PC-3 (cell line): ENCODE measurements around the gene UBQLN4. TPM values are rescaled to one million over a fixed set of nuclear protein-coding genes. Genes with fewer than 3 reads are reported as not detected.

Experiments
- ATAC-seq: fragments of 200-7000 bp; cut with Tn5 transposase; 2 replicates; pipeline ENCODE4 v1.9.1; 2020; ENCODE audit warnings: mild to moderate bottlenecking, moderate library complexity
- BruUV-seq: library from RNA; stranded (reverse); fragments of 400-500 nt; replicated peaks from 2 replicates; lab custom pipeline; 2021; lab: Mats Ljungman, UMichigan
- CTCF ChIA-PET: fragments of 300-600 bp; sonication (Branson Sonifier 250); formaldehyde crosslinking; loops from one replicate; lab custom pipeline; 2022; ENCODE audit warnings: antibody characterized with exemption; lab: Charles Lee
- POLR2A ChIA-PET: fragments of 300-600 bp; sonication (Branson Sonifier 250); formaldehyde crosslinking; loops from one replicate; lab custom pipeline; 2022; ENCODE audit warnings: antibody characterized with exemption; ENCODE audit not compliant: unreplicated experiment; lab: Charles Lee
- DNase-seq: peaks from one replicate; pipeline ENCODE4 v3.0.0-alpha.2; 2015
- H2AFZ ChIP-seq: fragments of 300-600 bp; sonication (generic); 2 replicates; pipeline ENCODE4 v1.6.0; 2016; ENCODE audit warnings: antibody characterized with exemption, low read length
- H3F3A ChIP-seq: fragments of 300-600 bp; sonication (generic); one replicate; pipeline ENCODE4 v1.6.0; 2017; ENCODE audit warnings: antibody characterized with exemption, low read length, control low read depth, mild to moderate bottlenecking; ENCODE audit not compliant: unreplicated experiment
- H3K27ac ChIP-seq: fragments of 300-600 bp; sonication (generic); 2 replicates; pipeline ENCODE4 v1.5.1; 2016; ENCODE audit warnings: mild to moderate bottlenecking, low read length
- H3K27me3 ChIP-seq: fragments of 300-600 bp; sonication (generic); 2 replicates; pipeline ENCODE4 v1.6.1; 2016; ENCODE audit warnings: low read length, mixed read lengths
- H3K36me3 ChIP-seq: fragments of 300-600 bp; sonication (generic); 2 replicates; pipeline ENCODE4 v1.6.1; 2016; ENCODE audit warnings: low read depth, mixed run types, low read length, mixed read lengths
- H3K4me1 ChIP-seq: fragments of 300-600 bp; sonication (generic); 2 replicates; pipeline ENCODE4 v1.5.1; 2016; ENCODE audit warnings: low read length; ENCODE audit not compliant: insufficient read depth
- H3K4me2 ChIP-seq: fragments of 300-600 bp; sonication (generic); 2 replicates; pipeline ENCODE4 v1.6.0; 2016; ENCODE audit warnings: low read length
- H3K4me3 ChIP-seq: fragments of 300-600 bp; sonication (generic); 2 replicates; pipeline ENCODE4 v1.5.1; 2016; ENCODE audit warnings: mild to moderate bottlenecking, low read length, mixed read lengths
- H3K79me2 ChIP-seq: fragments of 300-600 bp; sonication (generic); 2 replicates; pipeline ENCODE4 v1.6.1; 2017; ENCODE audit warnings: low read length, mixed read lengths
- H3K9ac ChIP-seq: fragments of 300-600 bp; sonication (generic); 2 replicates; pipeline ENCODE4 v1.6.0; 2016; ENCODE audit warnings: mild to moderate bottlenecking, low read length
- H3K9me2 ChIP-seq: fragments of 300-600 bp; sonication (generic); replicated peaks from 2 replicates; pipeline ENCODE4 v1.6.1; 2016; ENCODE audit warnings: mixed run types, low read length, mixed read lengths
- H3K9me3 ChIP-seq: fragments of 300-600 bp; sonication (generic); 2 replicates; pipeline ENCODE4 v1.6.1; 2016; ENCODE audit warnings: low read length, mixed read lengths
- H4K20me1 ChIP-seq: fragments of 300-600 bp; sonication (generic); 2 replicates; pipeline ENCODE4 v1.6.1; 2016; ENCODE audit warnings: low read length, mixed read lengths
- CTCF ChIP-seq: fragments of 300-600 bp; sonication (generic); conservative IDR thresholded peaks from 2 replicates; pipeline ENCODE4 v1.5.1; 2017; ENCODE audit warnings: antibody characterized with exemption, low read depth, mild to moderate bottlenecking, low read length
- EZH2 ChIP-seq: fragments of 300-600 bp; sonication (generic); IDR thresholded peaks from one replicate; pipeline ENCODE4 v1.6.1; 2017; ENCODE audit warnings: antibody characterized with exemption, mild to moderate bottlenecking, low read length; ENCODE audit not compliant: unreplicated experiment
- EZH2phosphoT487 ChIP-seq: fragments of 300-600 bp; sonication (generic); IDR thresholded peaks from 2 replicates; pipeline ENCODE4 v1.6.1; 2018; ENCODE audit warnings: mild to moderate bottlenecking, antibody characterized with exemption, low read length, borderline replicate concordance
- intact Hi-C: fragments of 100-400 bp; cut with micrococcal nuclease; formaldehyde crosslinking; loops from 2 replicates; pipeline ENCODE4 v1.9.0; 2023
- total RNA-seq: library from RNA; depleted of rRNA; stranded (reverse); fragments of >200 nt; gene quantifications from 2 replicates; pipeline ENCODE4 v1.2.3, GENCODE V29; 2014

UBQLN4 gene
- total RNA-seq, 1 experiment from 2014 or later: 45.4 TPM

GRCh38 chr1:156060937-156061636 lies 7.5 kb upstream of the UBQLN4 start, which contains the start of gene RAB25:
RAB25 (plus strand) TSS chr1:156061160; CDS start chr1:156061401, 241 bp downstream.
- Histone ChIP-seq H3F3A (no peaks in the 10 kb centered on the region), H3K9ac (peak within 1 kb of the TSS; percentile 41; the same call in 1 of the 2 replicates), H3K79me2 (peaks cover 5% of the 10 kb centered on the region), H4K20me1 (no peaks in the 10 kb centered on the region), H3K27ac (peak within 1 kb of the TSS; percentile 20), H2AFZ (peak within 1 kb of the TSS; percentile 25; the same call in 1 of the 2 replicates), H3K9me2 (no peaks in the 10 kb centered on the region), H3K4me2 (peak within 1 kb of the TSS; percentile 54), H3K4me1 (peaks cover 10% of the 10 kb centered on the region; the same call in 1 of the 2 replicates), H3K4me3 (peak within 1 kb of the TSS; percentile 49), H3K9me3 (no peaks in the 10 kb centered on the region), H3K36me3 (no peaks in the 10 kb centered on the region), H3K27me3 (no peaks in the 10 kb centered on the region)
- no TSS peak for BruUV-seq
- ATAC-seq (peak; percentile 11; the same call in 1 of the 2 replicates), DNase-seq (peak; percentile 66)
- TF ChIP-seq EZH2: no peak
- no peak for TF ChIP-seq EZH2phosphoT487
- no peak for TF ChIP-seq CTCF
- ChIA-PET POLR2A (no interaction called here), CTCF (interaction anchor here (0.7 kb wide), 1 partner anchor 312 kb away, joined by 3 read pairs; no protein-coding TSS in a partner anchor)
- intact Hi-C loops: no loop called here

GRCh38 chr1:156056326-156056849 lies 2.8 kb upstream of the UBQLN4 start:
- Histone ChIP-seq H3K27ac (no peak overlapping the region), H3K4me1 (peaks cover 22% of the 10 kb centered on the region), H3F3A (peaks cover 4% of the 10 kb centered on the region), H3K4me2 (no peak overlapping the region), H3K27me3 (no peaks in the 10 kb centered on the region), H2AFZ (no peak overlapping the region), H3K9me2 (no peaks in the 10 kb centered on the region), H3K36me3 (no peaks in the 10 kb centered on the region), H3K9me3 (no peaks in the 10 kb centered on the region), H3K4me3 (no peak overlapping the region), H4K20me1 (0 out of 2 replicates have a peak, but pooled peaks cover 3% of the 10 kb centered on the region), H3K79me2 (peaks cover 29% of the 10 kb centered on the region), H3K9ac (no peak overlapping the region)
- ChIA-PET CTCF (no interaction called here), POLR2A (no interaction called here)
- DNase-seq (no peak), ATAC-seq (no peak)
- intact Hi-C loops: no loop called here
- no TSS peak for BruUV-seq
- TF ChIP-seq EZH2: no peak
- no peak for TF ChIP-seq CTCF
- TF ChIP-seq EZH2phosphoT487: no peak
